K562 (cell line): ENCODE data around the gene PHF5A. TPM values are rescaled to one million over a fixed set of nuclear protein-coding genes. Genes with fewer than 3 reads are reported as not detected.

Experiments used
- ARID3B ChIP-seq: fragments of 250-450 bp; sonication (Bioruptor Pico); IDR thresholded peaks from 2 replicates; pipeline ENCODE4 v1.4.0; 2020; ENCODE audit warnings: borderline replicate concordance
- BRF1 ChIP-seq: IDR thresholded peaks from 3 replicates; pipeline ENCODE4 v1.6.1; 2011; ENCODE audit warnings: borderline replicate concordance, mild to moderate bottlenecking; ENCODE audit not compliant: insufficient read length; ENCODE audit errors: extremely low read depth
- CBX2 ChIP-seq: fragments of 200-600 bp; sonication (generic); IDR thresholded peaks from one replicate; pipeline ENCODE4 v1.6.1; 2012; ENCODE audit warnings: mild to moderate bottlenecking, low read length, inconsistent platforms; ENCODE audit not compliant: insufficient read depth, poor library complexity, severe bottlenecking
- CEBPG ChIP-seq, 3 experiments: fragments of 200-800 bp in 1 of 3; sonication (Bioruptor generic) in 1 of 3; sonication (generic) in 1 of 3; formaldehyde crosslinking in 1 of 3; IDR thresholded peaks in 2 of 3; conservative IDR thresholded peaks in 1 of 3; 2 replicates each; pipeline versions ENCODE4 v1.6.1 to v1.8.0; 2016 to 2022; ENCODE audit warnings: missing compliant biosample characterization in 2 of 3, missing genetic modification characterization in 2 of 3, mild to moderate bottlenecking in 1 of 3, missing genetic modification reagents in 1 of 3
- CHCHD3 ChIP-seq: fragments of 250-450 bp; sonication (Bioruptor Pico); IDR thresholded peaks from 2 replicates; pipeline ENCODE4 v2.1.2; 2022; ENCODE audit warnings: mild to moderate bottlenecking
- DMBX1 ChIP-seq: fragments of 250-450 bp; sonication (Bioruptor Pico); IDR thresholded peaks from 2 replicates; pipeline ENCODE4 v1.8.0; 2022; ENCODE audit warnings: inconsistent platforms, mild to moderate bottlenecking, moderate library complexity, borderline replicate concordance
- DPF2 ChIP-seq: fragments of 450-650 bp; IDR thresholded peaks from 2 replicates; pipeline ENCODE4 v1.6.1; 2016
- EGR1 ChIP-seq: fragments of 450-650 bp; conservative IDR thresholded peaks from 2 replicates; pipeline ENCODE4 v1.6.1; 2017; ENCODE audit warnings: mild to moderate bottlenecking
- HDAC8 ChIP-seq: fragments of 450-650 bp; IDR thresholded peaks from 2 replicates; pipeline ENCODE4 v1.6.1; 2016; ENCODE audit warnings: mild to moderate bottlenecking, missing genetic modification characterization, moderate library complexity, missing compliant biosample characterization
- HLTF ChIP-seq: fragments of 450-650 bp; IDR thresholded peaks from 2 replicates; pipeline ENCODE4 v1.6.1; 2016
- HMG20A ChIP-seq: fragments of 450-650 bp; formaldehyde crosslinking; conservative IDR thresholded peaks from 2 replicates; pipeline ENCODE4 v1.4.0; 2020; ENCODE audit warnings: mild to moderate bottlenecking, mixed read lengths
- HMGN3 ChIP-seq: IDR thresholded peaks from 2 replicates; pipeline ENCODE4 v1.6.1; 2011; ENCODE audit warnings: borderline replicate concordance, low read depth, mild to moderate bottlenecking, mixed read lengths, low read length; ENCODE audit not compliant: insufficient read length; ENCODE audit errors: extremely low read depth
- JUND ChIP-seq, 2 experiments: IDR thresholded peaks; 2 replicates in 1 of 2; 3 replicates in 1 of 2; pipeline ENCODE4 v1.6.1; 2011; ENCODE audit warnings: borderline replicate concordance in 2 of 2, low read depth in 2 of 2, low read length in 2 of 2, improper control_type of control experiment in 1 of 2, missing biosample characterization in 1 of 2, missing genetic modification characterization in 1 of 2, missing genetic modification reagents in 1 of 2
- KLF13 ChIP-seq: fragments of 450-650 bp; IDR thresholded peaks from 2 replicates; pipeline ENCODE4 v1.6.1; 2016; ENCODE audit warnings: missing genetic modification characterization, low read depth, mild to moderate bottlenecking, missing compliant biosample characterization, moderate library complexity, borderline replicate concordance
- PBX2 ChIP-seq, 2 experiments: IDR thresholded peaks in 1 of 2; conservative IDR thresholded peaks in 1 of 2; 2 replicates each; pipeline ENCODE4 v1.6.1; 2016; ENCODE audit warnings: low read depth in 2 of 2, mild to moderate bottlenecking in 1 of 2, missing compliant biosample characterization in 1 of 2, missing genetic modification characterization in 1 of 2, moderate library complexity in 1 of 2
- POLR2H ChIP-seq: IDR thresholded peaks from 2 replicates; pipeline ENCODE4 v1.6.1; 2016; ENCODE audit warnings: missing genetic modification characterization, low read depth, mild to moderate bottlenecking, control low read depth, missing compliant biosample characterization, moderate library complexity
- SMARCA5 ChIP-seq: fragments of 450-650 bp; IDR thresholded peaks from 2 replicates; pipeline ENCODE4 v1.6.1; 2016
- SPI1 ChIP-seq: IDR thresholded peaks from 2 replicates; pipeline ENCODE4 v1.6.1; 2011; ENCODE audit warnings: low read depth, low read length, control low read depth, borderline replicate concordance
- THRAP3 ChIP-seq: fragments of 450-650 bp; IDR thresholded peaks from 2 replicates; pipeline ENCODE4 v1.6.1; 2016; ENCODE audit warnings: mild to moderate bottlenecking, inconsistent platforms, borderline replicate concordance
- ZBED1 ChIP-seq: IDR thresholded peaks from 2 replicates; pipeline ENCODE4 v1.6.1; 2014
- ZNF232 ChIP-seq: sonication (generic); formaldehyde crosslinking; IDR thresholded peaks from 2 replicates; pipeline ENCODE4 v1.8.0; 2022; ENCODE audit warnings: mild to moderate bottlenecking, missing genetic modification reagents
- ZNF551 ChIP-seq: fragments of 250-450 bp; sonication (Bioruptor Pico); IDR thresholded peaks from 2 replicates; pipeline ENCODE4 v1.5.0; 2021; ENCODE audit warnings: mild to moderate bottlenecking, moderate library complexity
- ZNF79 ChIP-seq: fragments of 250-450 bp; sonication (Bioruptor Pico); IDR thresholded peaks from 2 replicates; pipeline ENCODE4 v1.4.0; 2020; ENCODE audit warnings: low read depth, mild to moderate bottlenecking, moderate library complexity
- polyA plus RNA-seq, 8 experiments: library from polyadenylated mRNA; depleted of rRNA in 4 of 8; stranded (reverse) in 5 of 8; unstranded in 3 of 8; fragments of >200 nt; fragmentation: Nextera tagmentation in 2 of 8; fragmentation: Illumina TruSeq in 1 of 8; extraction: Ambion mirVana in 2 of 8; extraction: Trizol in 1 of 8; gene quantifications; 2 replicates each; pipeline versions ENCODE4 v1.2.1 to v1.2.3, GENCODE V29; 2011 to 2014; ENCODE audit warnings: inconsistent platforms in 1 of 8, missing spikeins in 1 of 8
- total RNA-seq, 7 experiments: library from RNA; depleted of rRNA in 6 of 7; stranded (reverse); fragments of >200 nt in 6 of 7; fragmentation: Illumina TruSeq in 2 of 7; extraction: Trizol in 2 of 7; gene quantifications; 2 replicates each; pipeline versions ENCODE4 v1.2.1 to v1.2.3, GENCODE V29; 2011 to 2021; ENCODE audit warnings: low replicate concordance in 1 of 7

PHF5A gene
- total and polyA plus RNA-seq, 9 of the 15 experiments (the other 6 are each of a cell fraction or from before 2014, with no cell fraction given) = 14.2 to 144 (median 101) TPM

GRCh38 chr22:41446639-41447434 is 21.7 kb downstream of the PHF5A start, which contains the start of gene TOB2 (continued):
- peak; percentile 44; the same call in 1 of the 2 replicates for TF ChIP-seq KLF13 (tag)
- TF ChIP-seq HDAC8 (tag) = no peak
- TF ChIP-seq ZNF79 (CRISPR knock-in tag) = no peak
- no peak for TF ChIP-seq ZNF551 (CRISPR knock-in tag)
- TF ChIP-seq DPF2 = peak; percentile 46; the same call in 1 of the 2 replicates
- no peak for TF ChIP-seq PBX2 (CRISPR knock-in tag; IDR thresholded peaks at IDR 0.05; ENCODE audit: low read depth)
- no peak for TF ChIP-seq PBX2 (tag; conservative IDR thresholded peaks at IDR 0.05; ENCODE audit: low read depth)
- TF ChIP-seq CHCHD3 (CRISPR knock-in tag) = peak; percentile 60; the same call in 1 of the 2 replicates
- TF ChIP-seq ZNF232 (CRISPR knock-in tag) = peak; percentile 69; the same call in 1 of the 2 replicates
- no peak; the same call in 1 of the 2 replicates for TF ChIP-seq HLTF
- no peak for TF ChIP-seq HMG20A (CRISPR knock-in tag)
- TF ChIP-seq SPI1 = no peak
- no peak for TF ChIP-seq SMARCA5
- no peak for TF ChIP-seq BRF1
- TF ChIP-seq ARID3B (CRISPR knock-in tag) = no peak
- TF ChIP-seq CBX2 = no peak
- no peak for TF ChIP-seq DMBX1 (CRISPR knock-in tag)
- no peak for TF ChIP-seq CEBPG (CRISPR knock-in tag; IDR thresholded peaks at IDR 0.05)
- TF ChIP-seq CEBPG (tag; conservative IDR thresholded peaks at IDR 0.05 in 1 of 2, IDR thresholded peaks at IDR 0.05 in 1 of 2) = no peak
- peak; percentile 95 for TF ChIP-seq POLR2H (tag)
- peak; percentile 33 for TF ChIP-seq EGR1
- no peak; the same call in 1 of the 2 replicates for TF ChIP-seq ZBED1
- TF ChIP-seq HMGN3 = peak; percentile 93
- no peak for TF ChIP-seq THRAP3
- TF ChIP-seq JUND (IDR thresholded peaks at IDR 0.05; ENCODE audit: borderline replicate concordance, low read depth, low read length) = peak; percentile 79
- TF ChIP-seq JUND (tag; IDR thresholded peaks at IDR 0.05; ENCODE audit: borderline replicate concordance, low read depth, low read length) = peak; percentile 66; the same call in 1 of the 3 replicates
